Fibroblast of the aortic adventitia (primary cell): ENCODE results near the gene LDB3. TPM values are rescaled to one million over a fixed set of nuclear protein-coding genes. Genes with fewer than 3 reads are reported as not detected.

Experiments
- DNase-seq: peaks from one replicate; pipeline ENCODE4 v3.0.0-alpha.2; 2010; ENCODE audit warnings: low read depth
- H3K4me3 ChIP-seq: 2 replicates; pipeline ENCODE4 v1.5.1; 2011; ENCODE audit warnings: low read depth, mild to moderate bottlenecking, control low read depth, low read length, moderate library complexity
- total RNA-seq: library from RNA; depleted of rRNA; stranded (reverse); fragments of >200 nt; gene quantifications from 2 replicates; pipeline ENCODE4 v1.2.3, GENCODE V29; 2012; ENCODE audit warnings: low replicate concordance
- TF ChIP-seq, protein P1 (sequence below): IDR thresholded peaks from 2 replicates; pipeline ENCODE4 v1.5.1; 2011; ENCODE audit warnings: mild to moderate bottlenecking, low read length, control low read depth, inconsistent platforms; ENCODE audit not compliant: insufficient read depth

LDB3 gene
- total RNA-seq, 1 donor = under 0.01 TPM

DNA sequence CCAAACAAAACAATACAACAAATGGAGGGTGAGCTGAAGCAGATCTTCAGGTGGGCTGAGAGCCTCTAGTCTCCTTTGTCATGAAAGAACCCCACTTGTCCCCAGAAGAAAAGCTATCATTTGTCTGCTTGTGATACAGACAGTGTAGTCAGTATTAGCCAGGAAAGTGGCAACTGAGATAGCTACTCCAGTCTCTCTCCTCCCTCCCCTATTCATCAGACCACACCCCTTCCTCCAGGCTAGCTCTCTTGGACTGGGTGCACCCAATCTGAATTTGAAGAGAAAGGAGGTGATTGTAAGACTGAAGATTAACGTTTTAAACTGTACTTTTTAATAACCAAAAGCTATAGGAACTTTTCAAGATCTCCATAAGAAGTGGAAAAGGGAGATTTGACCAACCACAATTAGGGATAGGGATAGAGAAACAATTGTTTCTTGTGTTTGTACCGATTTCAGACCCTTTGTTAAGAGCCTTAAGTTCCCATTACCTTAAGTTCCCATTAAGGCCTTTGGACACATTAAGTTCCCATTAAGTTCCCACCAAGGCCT lies 102.2 kb downstream of the LDB3 start:
- TF ChIP-seq, protein P1, sequence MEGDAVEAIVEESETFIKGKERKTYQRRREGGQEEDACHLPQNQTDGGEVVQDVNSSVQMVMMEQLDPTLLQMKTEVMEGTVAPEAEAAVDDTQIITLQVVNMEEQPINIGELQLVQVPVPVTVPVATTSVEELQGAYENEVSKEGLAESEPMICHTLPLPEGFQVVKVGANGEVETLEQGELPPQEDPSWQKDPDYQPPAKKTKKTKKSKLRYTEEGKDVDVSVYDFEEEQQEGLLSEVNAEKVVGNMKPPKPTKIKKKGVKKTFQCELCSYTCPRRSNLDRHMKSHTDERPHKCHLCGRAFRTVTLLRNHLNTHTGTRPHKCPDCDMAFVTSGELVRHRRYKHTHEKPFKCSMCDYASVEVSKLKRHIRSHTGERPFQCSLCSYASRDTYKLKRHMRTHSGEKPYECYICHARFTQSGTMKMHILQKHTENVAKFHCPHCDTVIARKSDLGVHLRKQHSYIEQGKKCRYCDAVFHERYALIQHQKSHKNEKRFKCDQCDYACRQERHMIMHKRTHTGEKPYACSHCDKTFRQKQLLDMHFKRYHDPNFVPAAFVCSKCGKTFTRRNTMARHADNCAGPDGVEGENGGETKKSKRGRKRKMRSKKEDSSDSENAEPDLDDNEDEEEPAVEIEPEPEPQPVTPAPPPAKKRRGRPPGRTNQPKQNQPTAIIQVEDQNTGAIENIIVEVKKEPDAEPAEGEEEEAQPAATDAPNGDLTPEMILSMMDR = no peak
- DNase-seq = no peak
- H3K4me3 ChIP-seq = no peak overlapping the region

DNA sequence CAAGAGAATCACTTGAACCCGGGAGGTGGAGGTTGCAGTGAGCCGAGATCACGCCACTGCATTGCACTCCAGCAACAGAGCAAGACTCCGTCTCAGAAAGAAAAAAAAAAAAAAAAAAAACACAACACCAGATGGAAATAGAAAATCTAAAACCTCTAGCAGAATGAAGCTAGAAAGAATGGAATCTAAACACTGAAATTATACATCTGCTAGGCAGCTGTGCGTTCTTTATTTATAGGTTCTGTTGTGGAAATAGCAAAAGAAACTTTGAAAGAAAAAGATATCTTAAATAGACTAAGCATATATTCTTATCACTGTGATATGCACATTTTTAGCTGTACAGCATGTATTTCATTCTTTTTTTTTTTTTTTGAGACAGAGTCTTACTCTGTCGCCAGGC lies 105.2 kb downstream of the LDB3 start:
- TF ChIP-seq, protein P1 = no peak
- no peak for DNase-seq
- no peak overlapping the region for H3K4me3 ChIP-seq

DNA sequence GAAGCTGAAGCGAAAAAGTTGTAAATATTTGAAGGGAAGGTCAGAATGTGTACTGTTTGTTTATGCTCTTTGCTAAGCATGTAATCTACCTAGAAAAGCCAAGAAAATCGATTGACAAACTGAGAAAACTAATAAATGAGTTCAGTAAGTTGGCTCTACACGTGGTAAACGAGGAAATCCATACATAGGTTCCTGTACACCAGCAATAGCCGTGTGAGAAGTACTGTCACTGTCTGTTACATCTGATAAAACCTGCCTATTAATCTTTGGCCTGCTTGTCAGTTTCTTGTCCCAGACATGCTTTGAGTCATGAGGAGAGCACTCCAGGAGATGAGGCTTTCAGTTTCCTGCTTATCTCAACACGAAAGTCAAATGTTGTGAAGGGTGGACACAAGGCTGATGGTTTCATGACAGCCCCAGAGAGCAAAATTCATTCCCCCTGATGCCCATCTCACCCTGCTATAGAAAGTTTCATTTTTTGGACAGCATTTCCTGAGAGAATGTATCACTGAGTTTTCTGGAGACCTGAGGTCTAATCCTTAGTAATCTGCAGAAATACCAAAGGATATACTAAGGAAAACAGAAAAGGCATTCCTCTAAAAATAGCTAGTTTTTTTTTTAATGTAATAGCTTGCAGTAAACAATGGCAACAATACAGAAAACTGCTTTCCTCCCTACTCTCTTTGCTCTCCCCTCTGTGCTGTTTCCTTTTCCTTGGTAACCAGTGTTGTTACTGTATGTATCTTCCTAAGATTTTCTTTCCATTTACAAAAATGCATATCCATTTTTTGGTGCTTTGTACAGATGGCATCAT lies 107.0 kb downstream of the LDB3 start:
- TF ChIP-seq, protein P1 = no peak
- H3K4me3 ChIP-seq = no peak overlapping the region

DNA sequence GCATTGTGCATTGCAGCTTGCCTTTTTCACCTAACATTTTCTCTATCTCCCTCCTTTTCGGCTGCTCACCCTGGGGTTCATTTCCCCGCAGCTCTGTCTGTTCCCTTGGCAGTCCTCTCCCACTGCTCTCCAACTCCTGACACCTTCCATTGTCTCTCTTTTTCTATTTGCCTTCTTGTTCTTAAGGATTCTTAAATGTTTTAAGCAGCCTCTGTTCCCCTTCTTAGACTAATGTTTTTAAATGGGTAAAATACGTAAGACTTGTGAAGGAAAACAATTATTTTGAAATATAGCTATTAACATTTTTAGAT lies 107.5 kb downstream of the LDB3 start:
- no peak for DNase-seq
- TF ChIP-seq, protein P1 = no peak
- H3K4me3 ChIP-seq = no peak overlapping the region

More for the DNA sequence above, 107.0 kb downstream of the LDB3 start:
- peak; percentile 27 for DNase-seq

DNA sequence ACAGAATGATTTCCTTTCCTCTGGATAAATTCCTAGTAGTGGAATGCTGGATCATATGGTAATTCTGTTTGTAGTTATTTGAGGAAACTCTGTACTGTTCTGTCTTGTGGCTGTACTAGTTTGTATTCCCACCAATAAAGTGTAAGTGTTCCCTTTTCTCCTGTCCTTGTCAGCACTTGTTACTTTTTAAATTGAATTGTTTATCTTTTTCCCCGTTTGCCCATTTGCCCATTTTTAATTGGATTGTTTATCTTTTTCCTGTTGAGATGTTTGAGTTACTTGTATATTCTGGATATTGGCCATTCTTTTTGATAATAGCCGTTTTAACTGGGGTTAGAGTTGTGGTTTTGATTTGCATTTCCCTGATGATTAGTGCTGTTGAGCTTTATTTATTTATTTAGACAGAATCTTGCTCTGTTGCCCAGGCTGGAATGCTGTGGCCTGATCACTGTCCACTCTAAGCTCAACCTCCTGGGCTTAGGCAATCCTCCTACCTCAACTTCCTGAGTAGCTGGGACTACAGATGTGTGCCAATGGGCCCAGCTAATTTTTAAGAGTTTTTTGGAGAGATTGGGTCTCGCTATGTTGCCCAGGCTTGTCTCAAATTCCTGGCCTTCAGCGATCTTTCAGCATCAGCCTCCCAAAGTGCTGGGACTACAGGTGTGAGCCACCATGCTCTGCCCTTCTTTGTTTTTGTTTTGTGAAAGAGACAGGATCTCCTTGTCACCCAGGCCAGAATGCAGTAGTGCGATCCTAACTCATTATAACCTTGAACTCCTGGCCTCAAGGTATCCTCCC lies 111.1 kb downstream of the LDB3 start:
- DNase-seq = peak; percentile 70
- TF ChIP-seq, protein P1 = no peak
- H3K4me3 ChIP-seq = no peak overlapping the region

DNA sequence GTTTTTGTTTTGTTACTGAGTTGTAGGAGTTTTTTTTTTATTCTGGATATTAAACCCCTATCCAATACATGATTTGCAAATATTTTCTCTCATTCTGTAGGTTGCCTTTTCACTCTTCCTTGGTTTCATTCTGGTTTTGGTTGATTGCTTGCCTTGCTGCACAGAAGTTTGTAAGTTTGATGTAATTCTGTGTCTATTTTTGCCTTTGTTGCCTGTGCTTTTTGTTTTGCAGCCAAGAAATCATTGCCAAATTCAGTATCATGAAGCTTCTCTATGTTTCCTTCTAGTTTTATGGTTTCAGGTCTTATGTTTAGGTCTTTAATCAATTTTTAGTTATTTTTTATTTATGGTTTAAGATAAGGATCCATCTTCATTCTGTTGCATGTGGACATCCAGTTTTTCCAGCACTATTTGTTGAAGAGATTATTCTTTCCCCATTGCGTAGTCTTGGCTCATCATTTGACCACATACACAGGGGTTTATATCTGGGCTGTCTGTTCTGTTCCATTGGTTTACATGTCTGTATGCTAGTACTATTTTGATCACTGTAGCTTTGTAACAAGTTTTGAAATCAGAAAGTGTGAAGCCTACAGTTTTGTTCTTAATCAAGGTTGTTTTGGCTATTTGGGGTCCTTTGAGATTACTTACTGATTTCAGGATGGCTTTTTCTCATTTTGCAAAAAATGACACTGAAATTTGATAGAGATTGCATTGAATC lies 114.5 kb downstream of the LDB3 start:
- no peak overlapping the region for H3K4me3 ChIP-seq
- peak; percentile 52 for DNase-seq
- TF ChIP-seq, protein P1 = no peak
